Kidney capillary endothelial cell (primary cell): Measurements from ENCODE around the gene MMUT.
A peak's percentile ranks its signal among the peaks of the same experiment; 100 is the strongest.
"Not testable (repeated sequence)": the region's sequence is repeated elsewhere in the genome, so short reads cannot be mapped to it uniquely, and the experiment has no call there.

ENCODE experiments used
- DNase-seq: peaks from one replicate; pipeline ENCODE4 v3.0.0-alpha.2; 2018; ENCODE audit warnings: low spot score

The MMUT gene

GRCh38 chr6:49423817-49424216 lies 39.2 kb downstream of the MMUT start:
- DNase-seq = no peak

DNA sequence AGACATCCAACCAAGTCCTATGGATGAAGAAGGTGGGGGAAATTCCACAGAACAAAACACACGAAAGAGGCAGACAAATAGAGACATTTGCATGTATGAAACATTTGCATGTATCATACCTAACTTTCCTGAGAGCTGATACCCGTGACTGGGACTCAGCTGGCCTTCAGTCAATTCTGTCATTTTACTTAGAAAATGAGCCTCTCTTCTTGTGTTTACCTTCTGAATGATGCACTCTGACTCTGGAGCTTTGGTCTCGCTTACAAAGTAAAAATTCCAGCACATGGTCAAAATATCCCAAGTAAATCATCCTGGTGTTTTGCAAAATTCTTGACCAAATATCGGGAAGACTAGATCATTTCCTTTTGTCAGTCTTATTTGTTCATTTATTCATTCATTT lies 46.9 kb downstream of the MMUT start:
- DNase-seq = no peak

DNA sequence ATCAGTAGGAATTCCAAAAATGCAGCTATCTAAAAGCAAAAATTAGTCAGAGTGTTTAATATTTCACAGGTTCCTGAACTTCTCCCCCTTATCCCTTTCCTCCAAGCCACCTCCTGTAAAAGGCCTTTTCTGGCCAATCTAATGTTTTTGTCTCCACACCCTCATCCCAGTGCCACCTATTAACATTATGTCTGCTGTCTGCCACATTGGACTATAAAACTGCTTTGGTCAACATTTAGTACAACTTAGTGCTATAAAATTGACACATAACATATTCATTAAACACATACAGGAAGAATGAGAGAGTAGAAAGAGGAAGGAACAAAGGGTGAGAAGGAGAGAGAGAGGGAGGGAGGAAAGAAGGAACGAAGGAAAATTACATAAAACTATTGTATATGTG lies 47.7 kb downstream of the MMUT start:
- no peak for DNase-seq

DNA sequence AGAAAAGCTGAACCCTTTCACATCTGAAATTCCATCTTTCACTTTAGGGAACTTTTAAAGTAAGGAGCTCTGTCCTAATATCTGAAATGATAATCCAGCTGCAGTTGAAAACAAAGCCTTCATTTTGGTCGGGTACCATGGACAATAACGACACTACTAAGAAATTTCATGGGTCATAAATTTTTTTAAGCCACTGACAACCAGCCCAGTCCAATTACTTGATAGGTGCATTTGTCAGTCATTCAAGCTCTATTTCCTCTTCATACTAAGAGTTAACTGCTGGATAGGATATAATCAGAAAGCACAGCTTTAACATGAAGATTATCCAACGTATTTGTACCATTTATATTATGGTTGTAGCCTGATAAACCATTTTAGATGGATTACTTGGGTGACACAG lies 52.5 kb downstream of the MMUT start:
- DNase-seq = no peak

DNA sequence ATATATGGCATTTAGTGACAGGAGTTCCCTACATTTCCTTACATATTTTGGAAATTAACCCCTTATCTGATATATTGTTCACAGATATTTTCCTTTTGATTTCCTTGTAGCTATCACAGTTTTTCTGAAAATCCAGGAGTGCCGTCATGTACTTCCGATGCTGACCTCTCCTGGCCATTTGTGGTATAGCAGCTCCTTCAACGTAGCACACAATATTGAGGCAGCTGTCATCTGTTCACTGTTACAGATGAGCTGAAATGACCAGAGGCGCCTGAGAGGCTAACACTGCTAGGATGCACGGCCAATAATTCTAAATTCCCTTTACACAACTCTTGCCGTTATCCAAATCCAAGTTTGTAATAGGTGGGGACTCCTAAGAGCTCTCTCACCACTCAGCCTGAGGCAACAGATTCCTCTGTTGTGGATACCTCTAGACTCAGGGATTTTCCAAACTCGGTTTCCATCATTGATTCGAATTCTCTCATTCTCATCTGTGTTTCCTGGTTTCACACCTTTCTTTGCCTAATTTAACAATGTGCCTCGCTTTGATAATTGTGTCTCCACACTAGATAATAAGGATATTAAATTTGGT lies 53.0 kb downstream of the MMUT start:
- DNase-seq = peak; percentile 76

GRCh38 chr6:49406250-49406970 lies 56.6 kb downstream of the MMUT start:
- no peak for DNase-seq

- no peak for DNase-seq
These were observed 62.0 kb downstream of the MMUT start for GRCh38 chr6:49401063-49401462.

- not testable (repeated sequence) for DNase-seq
These were observed 76.2 kb downstream of the MMUT start for GRCh38 chr6:49386667-49387508.

- DNase-seq = no peak
These were observed 78.1 kb downstream of the MMUT start for GRCh38 chr6:49384904-49385303.
